Erythroblast (primary cell): Measurements from ENCODE around the gene PTPRD.

Experiments
- GATA1 ChIP-seq: IDR thresholded peaks from 2 replicates; pipeline ENCODE4 v1.6.1; 2011; ENCODE audit warnings: low read depth, mild to moderate bottlenecking, control low read depth, low read length, moderate library complexity
- POLR2A ChIP-seq: IDR thresholded peaks from 2 replicates; pipeline ENCODE4 v1.6.1; 2011; ENCODE audit warnings: mild to moderate bottlenecking, low read length

DNA sequence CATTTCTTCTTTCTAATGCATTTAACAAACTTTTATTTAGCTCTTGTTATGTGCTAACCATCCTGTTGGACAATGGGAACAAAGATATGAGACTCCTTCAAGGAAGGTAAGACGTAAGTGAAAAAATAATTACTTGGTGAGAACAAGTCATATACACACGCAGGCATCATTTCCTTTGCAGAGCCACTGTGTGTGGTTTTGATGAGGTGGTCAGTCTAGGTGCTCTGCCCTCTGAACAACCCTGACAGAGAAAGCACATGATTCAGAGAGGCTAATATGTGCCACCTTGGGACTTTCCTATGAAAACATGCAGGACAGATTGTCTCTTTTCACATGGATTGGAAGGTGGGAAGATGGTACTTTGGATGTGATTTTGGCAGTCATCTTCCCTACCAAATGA, 1650.7 kb downstream of the PTPRD start:
- TF ChIP-seq POLR2A (no peak), GATA1 (no peak)
